NCI-H2196 (cell line): ENCODE data around the gene OR10W1.

Experiments used
- DNase-seq: peaks from one replicate; lab custom pipeline; 2025; ENCODE audit not compliant: unreplicated experiment; lab: John Stamatoyannopoulos, UW

OR10W1 gene, protein sequence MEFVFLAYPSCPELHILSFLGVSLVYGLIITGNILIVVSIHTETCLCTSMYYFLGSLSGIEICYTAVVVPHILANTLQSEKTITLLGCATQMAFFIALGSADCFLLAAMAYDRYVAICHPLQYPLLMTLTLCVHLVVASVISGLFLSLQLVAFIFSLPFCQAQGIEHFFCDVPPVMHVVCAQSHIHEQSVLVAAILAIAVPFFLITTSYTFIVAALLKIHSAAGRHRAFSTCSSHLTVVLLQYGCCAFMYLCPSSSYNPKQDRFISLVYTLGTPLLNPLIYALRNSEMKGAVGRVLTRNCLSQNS

DNA sequence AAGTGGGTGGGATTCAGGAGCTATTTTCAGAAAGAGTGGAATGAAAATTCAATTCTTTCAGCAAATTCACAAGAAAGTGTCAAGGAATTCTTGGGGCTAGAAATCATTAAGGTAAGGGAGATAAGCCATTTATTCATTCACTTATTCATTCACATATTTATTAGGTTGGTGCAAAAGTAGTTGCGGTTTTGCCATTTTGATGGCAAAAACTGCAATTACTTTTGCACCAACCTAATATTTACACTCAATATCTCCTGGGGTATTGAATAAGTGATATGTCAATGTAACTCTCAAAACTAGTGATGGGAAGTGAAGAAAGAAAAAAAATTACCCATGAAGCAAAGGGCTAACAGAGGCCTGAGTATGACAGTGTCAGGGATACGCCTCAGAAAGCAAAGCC lies at the start of gene OR10W1:
Gene OR10W1, minus strand, starts transcription at position 119 of the 400 bp plus-strand sequence. CDS start 402 bp downstream, outside the sequence.
- no peak for DNase-seq

- no peak for DNase-seq
These were observed 48.1 kb upstream of the OR10W1 start for GRCh38 chr11:58316142-58316541.

DNA sequence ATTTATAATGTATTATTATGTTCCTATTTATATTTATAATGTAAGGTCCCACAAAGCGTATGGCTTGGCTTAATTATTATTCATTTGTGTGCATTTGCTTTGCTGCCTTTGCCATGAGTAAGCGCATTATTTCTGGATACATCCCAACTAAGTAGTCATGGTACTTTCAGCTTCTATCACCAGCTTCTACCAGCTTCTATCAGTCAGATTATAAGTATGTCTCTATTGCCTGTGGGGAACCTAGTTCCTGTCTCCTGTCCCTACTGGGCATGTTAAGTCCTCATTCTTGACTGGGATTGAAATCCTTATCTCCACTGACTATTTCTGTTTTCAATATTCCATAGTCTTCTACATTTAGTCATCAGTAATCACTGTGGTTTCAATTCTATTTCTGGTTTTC lies 33.5 kb upstream of the OR10W1 start:
- no peak for DNase-seq

- no peak for DNase-seq
These were observed 24.0 kb upstream of the OR10W1 start for GRCh38 chr11:58292017-58292416.

- DNase-seq, result no peak
These were observed 21.2 kb upstream of the OR10W1 start for GRCh38 chr11:58289266-58289665.

- DNase-seq, result peak; percentile 2
These were observed 18.2 kb upstream of the OR10W1 start for GRCh38 chr11:58286249-58286648.

GRCh38 chr11:58285483-58286040 lies 17.5 kb upstream of the OR10W1 start:
- DNase-seq, result no peak

DNA sequence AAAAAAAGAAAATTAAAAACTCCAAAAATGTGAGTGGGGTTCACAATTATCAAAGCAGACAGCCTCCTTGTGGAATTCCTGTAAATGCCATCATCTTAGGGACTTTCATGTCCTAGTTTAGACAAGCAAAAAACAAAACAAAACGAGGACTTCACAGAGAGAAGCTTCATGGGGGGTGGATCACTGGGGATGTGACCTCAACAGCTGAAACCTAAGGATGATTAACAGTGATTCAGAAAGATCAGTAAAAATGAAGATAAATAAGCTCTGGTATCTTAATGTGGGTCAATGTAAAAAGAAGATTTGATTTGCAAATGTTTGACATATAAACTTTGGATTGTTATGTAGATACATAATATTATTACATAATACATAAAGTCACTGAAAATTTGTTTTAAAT lies 8.1 kb upstream of the OR10W1 start:
- DNase-seq, result no peak

DNA sequence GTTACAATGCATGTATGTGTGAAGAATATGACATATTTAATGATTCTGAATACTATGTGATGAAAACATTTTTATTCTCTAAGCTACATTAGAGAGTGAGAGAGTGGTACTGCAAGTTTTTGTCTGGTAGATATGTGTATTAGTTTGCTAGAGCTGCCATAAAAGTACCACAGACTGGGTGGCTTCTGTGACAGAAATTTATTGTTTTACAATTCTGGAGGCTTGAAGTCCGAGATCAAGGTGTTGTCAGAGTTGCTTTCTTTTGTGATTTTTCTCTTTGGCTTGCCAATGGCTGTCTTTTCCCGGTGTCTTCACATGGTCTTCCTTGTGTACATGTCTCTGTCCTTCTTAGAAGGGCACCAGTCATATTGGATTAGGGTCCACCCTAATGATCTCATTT lies 6.9 kb upstream of the OR10W1 start:
- DNase-seq, result no peak

DNA sequence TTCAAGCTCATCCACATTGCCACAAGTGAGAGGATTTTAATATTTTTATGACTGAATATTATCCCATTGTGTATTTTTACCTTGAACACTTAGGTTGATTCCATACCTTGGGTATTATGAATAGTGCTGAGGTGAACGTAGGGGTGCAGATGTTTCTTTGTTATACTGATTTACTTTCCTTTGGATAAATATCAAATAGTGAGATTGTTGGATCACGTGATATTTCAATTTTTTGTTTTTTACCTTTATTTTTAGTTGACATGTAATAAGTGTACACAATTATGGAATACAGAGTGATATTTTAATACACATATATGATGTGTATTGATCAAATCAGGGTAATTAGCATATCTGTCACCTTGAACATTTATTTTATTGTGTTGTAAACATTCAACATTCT lies 8.1 kb downstream of the OR10W1 start:
- no peak for DNase-seq

- DNase-seq, result no peak
These were observed 13.1 kb downstream of the OR10W1 start for GRCh38 chr11:58254936-58255335.

DNA sequence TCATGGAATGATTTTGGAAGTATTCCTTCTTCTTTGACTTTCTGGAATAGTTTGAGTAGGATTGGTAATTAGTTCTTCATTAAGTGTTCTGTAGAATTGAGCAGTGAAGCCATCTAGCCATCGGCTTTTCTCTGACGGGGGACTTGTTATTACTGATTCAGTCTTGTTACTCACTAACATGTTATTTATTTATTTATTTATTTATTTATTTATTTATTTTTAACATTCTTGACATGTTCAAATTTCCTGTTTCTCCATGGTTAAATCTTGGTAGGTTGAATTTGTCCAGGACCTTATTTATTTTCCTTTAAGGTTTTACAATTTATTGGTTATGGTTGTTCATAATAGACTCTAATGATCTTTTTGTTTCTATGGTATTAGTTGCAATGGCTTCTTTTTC lies 24.1 kb downstream of the OR10W1 start:
- DNase-seq, result no peak

GRCh38 chr11:58227956-58228615 lies 40.0 kb downstream of the OR10W1 start:
- no peak for DNase-seq

- DNase-seq, result no peak
These were observed 45.3 kb downstream of the OR10W1 start for GRCh38 chr11:58222721-58223120.
